OCI-LY3 (cell line): ENCODE results near the gene SELPLG.

Experiments
- H2AFZ ChIP-seq: fragments of 200-600, 300-600 bp; shearing (Covaris generic); 2 replicates; pipeline ENCODE4 v1.6.0; 2014; ENCODE audit warnings: antibody characterized with exemption, low read depth, low read length
- H3K27ac ChIP-seq: fragments of 200-600, 300-600 bp; sonication (generic); 2 replicates; pipeline ENCODE4 v1.5.1; 2014; ENCODE audit warnings: mild to moderate bottlenecking, low read length, moderate library complexity, mixed read lengths
- H3K27me3 ChIP-seq: fragments of 200-600, 300-600 bp; sonication (generic); 2 replicates; pipeline ENCODE4 v1.6.1; 2014; ENCODE audit warnings: low read depth, low read length, mixed read lengths
- H3K36me3 ChIP-seq: fragments of 200-600, 300-600 bp; sonication (generic); replicated peaks from 2 replicates; pipeline ENCODE3; 2014; ENCODE audit warnings: low read depth, low read length, mixed read lengths
- H3K4me1 ChIP-seq: fragments of 300-600, 200-600 bp; sonication (generic); 2 replicates; pipeline ENCODE4 v1.6.1; 2014; ENCODE audit warnings: low read length, mixed read lengths
- H3K4me2 ChIP-seq: fragments of 200-600, 300-600 bp; sonication (generic); 2 replicates; pipeline ENCODE4 v1.6.1; 2014; ENCODE audit warnings: low read length, mixed read lengths
- H3K4me3 ChIP-seq: fragments of 300-600, 200-600 bp; sonication (generic); 2 replicates; pipeline ENCODE4 v1.5.1; 2014; ENCODE audit warnings: antibody characterized with exemption, mild to moderate bottlenecking, low read length, moderate library complexity
- H3K79me2 ChIP-seq: fragments of 300-600, 200-600 bp; shearing (Covaris generic); 2 replicates; pipeline ENCODE4 v1.6.1; 2014; ENCODE audit warnings: mild to moderate bottlenecking, low read length, mixed read lengths
- H3K9ac ChIP-seq: fragments of 300-600, 200-600 bp; shearing (Covaris generic); 2 replicates; pipeline ENCODE4 v1.6.0; 2014; ENCODE audit warnings: mild to moderate bottlenecking, low read length, moderate library complexity
- H3K9me3 ChIP-seq: fragments of 200-600, 300-600 bp; shearing (Covaris generic); 2 replicates; pipeline ENCODE4 v1.6.1; 2014; ENCODE audit warnings: low read length, mixed read lengths; ENCODE audit not compliant: insufficient read depth
- H4K20me1 ChIP-seq: fragments of 200-600, 300-600 bp; sonication (generic); 2 replicates; pipeline ENCODE4 v1.6.1; 2016; ENCODE audit warnings: low read length, mixed read lengths; ENCODE audit not compliant: insufficient read depth
- EZH2phosphoT487 ChIP-seq: fragments of 200-600 bp; shearing (Covaris generic); IDR thresholded peaks from 2 replicates; pipeline ENCODE4 v1.6.1; 2018; ENCODE audit warnings: antibody characterized with exemption, mixed run types, low read depth
- TF ChIP-seq, protein P1 (sequence below): fragments of 200-600, 300-600 bp; sonication (generic); IDR thresholded peaks from 2 replicates; pipeline ENCODE4 v1.5.1; 2014; ENCODE audit warnings: antibody characterized with exemption, low read length, low read depth

Gene SELPLG

DNA sequence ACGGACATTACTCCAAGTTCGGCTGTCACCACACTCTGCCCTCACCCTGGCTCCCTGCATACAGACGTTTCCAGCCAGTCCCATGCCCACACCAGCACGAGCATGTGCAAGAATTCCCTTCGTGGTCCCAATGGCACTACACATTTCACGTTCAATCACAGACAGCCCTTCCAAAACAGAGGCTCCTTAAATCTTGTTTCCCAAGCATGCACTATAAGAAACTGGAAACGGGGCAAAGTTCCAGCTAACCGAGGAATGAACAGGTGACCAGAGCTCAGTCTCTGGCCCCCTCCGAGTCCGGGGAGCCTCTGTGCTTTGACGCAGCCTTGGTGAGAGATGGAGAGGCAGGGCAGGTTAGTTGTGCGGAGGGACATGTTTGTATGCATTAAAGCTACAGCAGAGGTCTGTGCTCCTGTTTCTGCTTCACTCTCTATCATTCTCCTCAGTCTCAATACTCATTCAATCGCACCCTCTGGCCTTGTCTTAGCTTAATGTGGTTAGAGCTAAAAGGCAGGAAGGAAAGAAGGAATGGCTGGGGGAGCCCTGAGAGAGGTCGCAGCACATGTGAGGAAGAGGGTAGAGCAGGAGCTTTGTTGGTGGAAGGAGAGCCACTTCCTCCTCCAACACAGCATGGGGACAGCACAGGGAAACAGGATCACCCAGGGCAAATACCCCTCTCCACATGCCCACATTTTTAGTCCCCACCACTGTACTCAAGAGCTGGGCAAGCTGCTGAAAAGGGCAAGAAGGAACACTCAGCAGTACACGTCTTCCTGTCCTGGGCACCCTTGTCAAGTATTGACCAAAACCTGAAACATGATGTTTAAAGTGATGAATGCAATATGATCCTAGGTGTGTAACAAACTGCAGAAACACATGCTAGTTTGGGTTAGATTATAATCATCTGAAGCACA, 12.2 kb upstream of the SELPLG start:
- Histone ChIP-seq H2AFZ (no peak overlapping the region), H3K9me3 (no peaks in the 10 kb centered on the region), H3K4me2 (no peak overlapping the region), H3K4me1 (peaks cover 25% of the 10 kb centered on the region), H3K36me3 (peaks cover 45% of the 10 kb centered on the region), H3K27me3 (no peaks in the 10 kb centered on the region), H3K79me2 (no peaks in the 10 kb centered on the region), H3K27ac (no peak overlapping the region), H4K20me1 (no peaks in the 10 kb centered on the region), H3K9ac (no peak overlapping the region), H3K4me3 (no peak overlapping the region)
- no peak for TF ChIP-seq EZH2phosphoT487
- TF ChIP-seq, protein P1, sequence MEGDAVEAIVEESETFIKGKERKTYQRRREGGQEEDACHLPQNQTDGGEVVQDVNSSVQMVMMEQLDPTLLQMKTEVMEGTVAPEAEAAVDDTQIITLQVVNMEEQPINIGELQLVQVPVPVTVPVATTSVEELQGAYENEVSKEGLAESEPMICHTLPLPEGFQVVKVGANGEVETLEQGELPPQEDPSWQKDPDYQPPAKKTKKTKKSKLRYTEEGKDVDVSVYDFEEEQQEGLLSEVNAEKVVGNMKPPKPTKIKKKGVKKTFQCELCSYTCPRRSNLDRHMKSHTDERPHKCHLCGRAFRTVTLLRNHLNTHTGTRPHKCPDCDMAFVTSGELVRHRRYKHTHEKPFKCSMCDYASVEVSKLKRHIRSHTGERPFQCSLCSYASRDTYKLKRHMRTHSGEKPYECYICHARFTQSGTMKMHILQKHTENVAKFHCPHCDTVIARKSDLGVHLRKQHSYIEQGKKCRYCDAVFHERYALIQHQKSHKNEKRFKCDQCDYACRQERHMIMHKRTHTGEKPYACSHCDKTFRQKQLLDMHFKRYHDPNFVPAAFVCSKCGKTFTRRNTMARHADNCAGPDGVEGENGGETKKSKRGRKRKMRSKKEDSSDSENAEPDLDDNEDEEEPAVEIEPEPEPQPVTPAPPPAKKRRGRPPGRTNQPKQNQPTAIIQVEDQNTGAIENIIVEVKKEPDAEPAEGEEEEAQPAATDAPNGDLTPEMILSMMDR = no peak

GRCh38 chr12:108644811-108645120, 11.1 kb upstream of the SELPLG start:
- Histone ChIP-seq H3K4me1 (peaks cover 36% of the 10 kb centered on the region), H3K9ac (no peak overlapping the region), H3K4me3 (no peak overlapping the region), H3K27ac (no peak overlapping the region), H2AFZ (no peak overlapping the region), H3K79me2 (no peaks in the 10 kb centered on the region), H3K27me3 (no peaks in the 10 kb centered on the region), H3K4me2 (no peak overlapping the region), H3K9me3 (no peaks in the 10 kb centered on the region), H3K36me3 (peaks cover 40% of the 10 kb centered on the region), H4K20me1 (no peaks in the 10 kb centered on the region)
- TF ChIP-seq, protein P1 = no peak
- no peak for TF ChIP-seq EZH2phosphoT487

GRCh38 chr12:108643941-108644810, 10.5 kb upstream of the SELPLG start:
- Histone ChIP-seq H3K4me1 (peaks cover 42% of the 10 kb centered on the region), H3K79me2 (no peaks in the 10 kb centered on the region), H3K9ac (no peak overlapping the region), H2AFZ (no peak overlapping the region), H3K27ac (no peak overlapping the region), H4K20me1 (no peaks in the 10 kb centered on the region), H3K27me3 (no peaks in the 10 kb centered on the region), H3K9me3 (no peaks in the 10 kb centered on the region), H3K4me3 (no peak overlapping the region), H3K4me2 (no peak overlapping the region), H3K36me3 (peaks cover 34% of the 10 kb centered on the region)
- TF ChIP-seq, protein P1 = no peak
- no peak for TF ChIP-seq EZH2phosphoT487
